ENCODE measurements around the gene ZBTB20.

Gene ZBTB20

DNA sequence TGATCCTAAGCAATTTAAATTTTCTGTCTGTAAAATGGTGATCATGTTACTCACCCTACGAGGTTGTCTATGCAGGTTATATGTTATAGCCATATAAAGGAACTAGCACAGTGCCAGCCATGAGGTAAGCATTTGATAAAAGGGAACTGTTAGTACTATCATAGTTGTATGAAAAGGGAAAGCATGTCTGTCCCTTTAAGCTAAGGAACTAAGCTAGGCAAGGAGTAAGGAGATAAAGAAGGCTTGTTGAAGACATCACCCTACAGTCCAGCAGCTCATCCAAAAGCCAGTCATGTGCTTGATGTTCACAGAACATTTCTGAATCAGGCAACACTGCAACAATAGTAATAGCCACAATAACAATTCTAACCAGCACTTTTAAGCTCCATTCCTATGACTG is 243.9 kb downstream of the ZBTB20 start:
- no peak for DNase-seq

DNA sequence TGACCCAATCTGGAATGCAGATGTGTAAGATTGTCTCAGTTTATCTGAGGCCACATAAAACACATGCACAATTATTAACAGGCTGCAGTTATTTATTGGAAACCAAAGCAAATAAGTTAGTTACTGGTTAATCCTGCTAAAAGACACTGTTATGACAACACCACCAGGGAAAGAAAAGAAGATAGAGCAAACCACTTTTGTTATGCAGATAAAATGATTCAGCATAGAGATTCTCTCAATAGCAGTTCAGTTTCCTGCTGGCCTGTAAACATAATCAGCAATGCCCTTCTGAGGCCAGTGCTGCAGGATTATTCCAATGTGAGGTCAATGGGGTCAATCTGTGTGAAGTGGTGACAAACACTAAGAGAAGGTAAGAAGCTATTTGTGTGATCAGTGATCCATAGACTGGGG is 244.4 kb downstream of the ZBTB20 start:
- DNase-seq = peak; percentile 26

DNA sequence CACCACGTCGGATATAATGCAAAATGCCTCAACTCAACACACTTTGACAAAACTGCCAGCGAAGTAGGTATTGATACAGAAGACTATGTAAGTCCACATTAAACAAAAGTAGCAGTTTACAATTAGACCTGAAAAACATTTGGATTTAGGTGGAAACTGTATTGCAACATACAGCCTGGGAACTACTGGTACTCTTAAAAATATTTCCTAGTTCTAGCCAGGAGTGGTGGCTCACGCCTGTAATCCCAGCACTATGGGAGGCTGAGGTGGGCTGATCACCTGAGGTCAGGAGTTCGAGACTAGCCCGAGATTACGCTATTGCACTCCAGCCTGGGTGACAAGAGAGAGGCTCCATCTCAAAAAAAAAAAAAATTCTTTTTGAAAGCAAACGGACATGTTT is 246.2 kb downstream of the ZBTB20 start:
- DNase-seq = no peak

DNA sequence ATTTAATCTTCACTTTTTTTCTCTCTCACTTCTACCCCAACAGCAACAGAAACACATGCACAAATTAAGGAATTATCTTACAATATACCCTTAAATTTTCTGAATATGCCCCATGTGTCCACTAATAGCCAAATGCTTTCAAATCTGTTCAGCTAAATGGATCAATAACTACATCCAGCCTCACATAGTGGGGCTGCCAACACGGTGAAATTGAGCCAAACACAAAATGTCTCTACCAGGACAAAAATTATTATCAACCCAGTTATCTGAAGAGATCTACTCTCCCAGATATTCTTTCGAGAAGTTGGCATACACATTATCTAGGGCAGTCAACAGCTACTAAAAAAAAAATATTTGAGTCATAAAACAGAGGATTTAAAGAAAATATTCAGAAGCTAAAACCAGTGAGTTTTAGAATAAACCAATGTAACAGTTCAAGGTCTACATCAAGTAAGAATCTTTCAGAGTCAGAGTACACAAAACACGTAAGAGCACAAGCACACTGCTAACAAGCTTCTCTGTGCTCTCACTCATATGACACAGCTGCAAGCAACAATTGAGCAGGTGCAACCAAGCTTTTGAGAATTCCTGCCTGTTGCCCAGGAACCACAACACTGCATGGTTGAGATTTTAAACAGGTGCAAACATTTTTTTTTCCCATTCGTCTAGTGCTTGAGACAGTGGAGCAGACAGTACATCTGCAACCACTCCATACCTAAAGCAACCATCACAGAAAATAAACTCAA is 247.7 kb downstream of the ZBTB20 start:
- peak; percentile 78 for DNase-seq

DNA sequence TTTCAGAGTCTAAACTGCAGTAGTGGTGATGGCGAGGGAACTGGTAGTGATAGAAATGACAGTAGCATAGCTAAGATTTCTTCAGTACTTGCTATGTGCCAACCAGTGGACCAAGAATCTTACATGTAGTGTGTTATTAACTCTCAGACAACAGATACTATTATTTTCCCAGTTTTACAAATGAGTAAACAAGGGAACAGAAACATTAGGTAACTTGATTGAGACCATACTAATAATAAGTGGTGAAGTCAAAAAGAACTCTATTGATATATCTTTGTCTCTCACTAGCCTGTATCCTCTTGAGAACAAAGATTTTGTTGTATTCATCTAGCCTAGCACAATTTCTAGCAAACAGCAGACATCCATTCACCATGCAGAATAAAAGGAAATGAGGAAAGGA is 250.1 kb downstream of the ZBTB20 start:
- DNase-seq = no peak

DNA sequence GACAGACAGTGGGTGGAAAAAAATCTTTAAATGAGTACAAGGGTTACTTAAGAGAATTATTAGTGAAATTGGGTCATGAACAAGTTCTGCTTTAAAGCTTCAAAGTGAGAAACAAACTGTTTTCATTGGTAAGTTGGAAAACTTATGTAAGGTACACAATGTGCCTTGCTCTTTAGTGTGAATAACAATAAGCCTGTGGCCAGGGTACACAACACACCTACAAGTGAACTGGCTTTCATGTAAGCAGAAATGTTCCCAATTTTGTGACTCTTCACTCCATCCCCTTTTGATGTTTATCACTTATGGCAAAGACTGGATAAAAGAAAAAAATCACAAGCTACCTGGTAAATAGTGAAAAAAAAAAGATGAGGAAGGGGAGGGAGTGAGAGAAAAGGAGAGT is 253.7 kb downstream of the ZBTB20 start:
- no peak for DNase-seq

DNA sequence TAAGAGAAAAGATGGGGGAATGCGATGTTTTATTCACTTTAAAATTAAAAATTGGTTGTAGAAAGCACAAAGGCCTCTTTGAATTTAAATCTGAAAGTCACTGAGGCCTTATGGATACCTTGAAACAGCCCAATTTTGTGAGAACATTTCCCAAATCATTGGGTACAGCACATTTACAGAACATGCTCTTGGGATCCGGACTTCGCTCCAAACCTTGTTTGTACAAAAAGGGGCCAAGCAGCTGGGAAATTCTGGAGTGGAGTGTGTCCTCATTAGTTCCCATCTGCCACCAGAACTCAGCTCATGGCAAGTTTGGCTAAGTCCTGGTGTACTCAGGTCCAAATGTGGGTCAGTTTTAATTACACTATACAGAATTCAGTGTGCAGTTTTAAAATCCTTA is 254.2 kb downstream of the ZBTB20 start:
- no peak for DNase-seq

GRCh38 chr3:114892131-114892879 is 254.8 kb downstream of the ZBTB20 start:
- no peak for DNase-seq

DNA sequence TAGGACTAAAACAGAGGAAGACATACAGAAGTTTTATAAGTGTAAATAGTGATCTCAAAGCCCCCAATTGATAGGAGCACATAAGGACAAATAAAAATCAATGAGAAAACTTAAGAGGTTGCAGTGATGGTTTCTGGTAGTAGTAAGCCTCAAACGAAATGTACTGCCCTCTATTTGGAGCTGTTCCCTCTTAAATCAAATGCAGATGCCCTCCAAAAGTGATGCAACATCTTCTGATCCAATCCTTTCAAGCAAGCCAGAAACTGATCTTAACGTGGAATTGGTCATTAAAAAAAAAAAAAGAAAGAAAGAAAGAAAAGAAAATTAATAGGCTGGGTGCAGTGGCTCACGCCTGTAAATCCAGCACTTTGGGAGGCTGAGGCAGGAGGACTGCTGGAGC is 259.3 kb downstream of the ZBTB20 start:
- DNase-seq = no peak

DNA sequence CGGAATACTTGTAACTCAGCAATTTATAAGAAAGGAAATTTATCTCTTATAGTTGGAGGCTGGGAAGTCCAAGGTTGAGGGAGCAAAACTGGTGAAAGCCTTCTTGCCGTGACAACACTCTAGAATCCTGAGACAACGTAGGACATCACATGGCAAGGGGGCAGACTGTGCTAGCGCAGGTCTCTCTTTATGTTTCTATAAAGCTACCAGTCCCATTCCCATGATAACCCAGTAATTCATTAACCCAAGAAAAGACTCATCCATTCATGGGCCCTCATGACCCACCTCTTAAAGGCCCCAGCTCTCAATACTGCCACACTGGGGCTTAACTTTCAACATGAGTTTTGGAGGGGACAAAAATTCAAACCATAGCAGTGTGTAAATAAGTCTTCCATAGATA is 260.2 kb downstream of the ZBTB20 start:
- no peak for DNase-seq

DNA sequence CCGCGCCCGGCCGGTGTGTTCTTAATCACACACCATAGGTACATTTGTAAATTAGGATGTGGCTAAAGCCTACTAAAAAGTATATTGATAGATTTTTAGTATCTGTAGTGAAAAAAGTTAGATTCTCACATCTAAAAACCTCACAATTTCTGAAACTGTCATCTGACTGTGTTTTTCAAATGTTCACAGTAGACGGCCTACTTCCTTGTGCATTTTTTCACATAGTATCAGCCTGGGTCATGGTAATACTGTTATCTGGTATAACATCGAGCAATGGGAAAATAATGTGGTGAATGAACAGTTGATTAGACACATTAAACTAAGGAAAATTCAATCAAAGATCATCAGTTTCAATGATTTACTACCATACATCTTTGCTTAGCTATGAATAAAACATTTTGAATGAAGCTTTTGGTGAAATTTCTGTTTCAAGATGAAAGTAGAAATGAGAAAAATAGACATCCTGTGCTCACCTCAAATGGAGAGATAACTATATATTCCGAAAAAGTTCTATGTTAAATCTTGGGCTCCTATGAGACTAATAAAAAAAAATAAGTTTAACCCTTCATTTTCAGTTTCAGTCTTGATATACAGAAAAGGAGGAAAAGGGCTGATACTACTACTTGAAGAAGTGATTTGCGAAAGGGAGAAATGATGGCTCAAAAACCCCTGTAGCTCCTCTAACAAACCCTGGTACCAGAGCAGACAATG is 262.7 kb downstream of the ZBTB20 start:
- DNase-seq = no peak

DNA sequence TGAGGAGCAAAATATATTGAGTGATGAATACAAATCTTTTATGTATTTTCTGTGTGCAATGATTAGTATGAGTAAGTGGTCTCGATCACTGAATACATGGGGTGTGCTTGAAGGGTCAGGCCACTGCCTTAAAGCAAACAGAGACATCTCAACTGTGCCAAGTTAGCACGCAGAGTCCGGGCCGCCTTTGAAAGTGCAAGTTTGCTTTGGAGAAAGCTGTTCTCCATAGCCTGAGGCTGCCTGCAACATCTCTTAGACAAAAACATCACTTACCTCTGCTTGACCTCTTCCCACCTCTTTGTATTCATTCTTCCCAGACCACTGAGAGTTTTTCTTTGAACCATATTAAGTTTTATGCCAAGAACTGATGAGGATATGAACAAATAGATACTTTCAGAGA is 267.0 kb downstream of the ZBTB20 start:
- DNase-seq = peak; percentile 86

DNA sequence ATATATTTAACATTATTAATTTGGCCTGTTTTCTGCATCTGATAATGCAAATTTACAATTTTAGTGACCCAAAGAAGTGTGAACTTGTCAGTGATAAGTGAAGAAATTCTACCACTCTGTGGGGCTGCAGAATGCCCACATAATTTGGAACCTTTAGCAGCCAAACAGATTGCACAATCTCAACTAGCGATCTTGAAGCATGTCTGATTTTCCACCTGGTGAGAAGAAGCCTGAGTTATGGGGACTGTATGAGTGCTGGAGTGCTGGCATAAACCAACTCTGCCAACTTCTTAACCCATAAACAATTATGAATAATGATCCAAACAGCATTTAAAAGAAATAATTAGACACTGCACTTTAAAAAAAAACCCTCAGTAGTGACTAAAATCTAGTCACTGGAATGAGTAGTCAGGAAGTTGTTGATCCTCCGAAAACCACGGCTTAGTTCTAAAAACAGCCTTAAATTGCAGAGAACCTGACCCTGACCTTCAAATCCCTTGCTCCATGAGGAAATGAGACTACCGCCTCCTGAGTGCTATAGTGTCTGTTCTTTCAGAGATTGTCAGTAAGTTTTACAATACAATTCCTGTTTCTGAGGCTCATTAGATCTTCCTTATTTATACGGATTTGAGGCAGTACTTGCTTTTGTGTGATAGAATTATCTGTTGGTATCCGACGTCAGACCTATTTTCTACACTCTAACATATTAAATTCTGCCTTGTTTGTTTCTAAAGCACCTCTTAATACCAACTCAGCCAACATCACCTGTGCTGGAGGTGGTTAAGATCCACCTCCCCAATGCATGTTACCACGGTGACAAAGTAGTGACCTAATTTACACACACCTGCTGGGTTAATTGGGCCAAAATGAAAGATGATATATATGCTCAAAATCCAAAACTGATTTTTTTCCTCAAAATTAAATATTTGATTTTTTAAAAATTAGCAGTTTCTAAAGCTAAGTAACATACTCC is 267.7 kb downstream of the ZBTB20 start:
- peak; percentile 86 for DNase-seq

DNA sequence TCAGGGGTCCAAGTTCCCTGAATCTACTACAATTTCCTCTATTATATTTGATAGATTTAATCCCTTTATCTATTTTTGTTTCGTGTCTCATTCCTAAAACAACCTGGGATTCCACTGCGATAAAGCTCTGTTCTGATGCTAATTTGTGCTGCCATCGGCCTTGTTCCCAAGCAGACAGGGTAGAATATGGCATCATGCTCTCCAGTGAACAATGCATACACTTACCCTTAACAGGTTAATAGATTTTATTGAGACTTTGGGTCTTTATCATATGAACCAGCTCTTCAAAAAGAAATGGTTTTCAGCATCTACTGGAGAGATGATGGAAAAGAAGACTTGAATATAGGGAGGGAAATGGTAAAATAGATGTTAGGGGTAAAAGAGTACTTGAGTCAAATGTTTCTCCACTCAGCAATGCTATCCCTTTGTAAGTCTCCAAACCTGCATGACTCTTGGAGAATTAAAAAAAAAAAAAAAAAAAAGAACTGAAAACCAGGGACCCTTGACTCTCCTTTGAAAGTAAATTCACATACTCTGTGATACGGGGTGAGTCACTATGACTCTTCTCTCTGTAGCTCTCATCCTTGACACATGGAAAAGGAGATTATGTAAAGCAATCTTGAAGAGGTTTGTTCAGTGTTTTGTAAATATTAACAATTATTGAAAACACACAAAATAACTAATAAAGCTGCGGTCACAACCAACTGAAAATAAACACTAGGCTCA is 268.8 kb downstream of the ZBTB20 start:
- DNase-seq = no peak

GRCh38 chr3:114877378-114878113 is 269.5 kb downstream of the ZBTB20 start:
- no peak for DNase-seq

GRCh38 chr3:114874522-114874971 is 272.5 kb downstream of the ZBTB20 start:
- DNase-seq = no peak

GRCh38 chr3:114873591-114873990 is 273.5 kb downstream of the ZBTB20 start:
- DNase-seq = no peak

DNA sequence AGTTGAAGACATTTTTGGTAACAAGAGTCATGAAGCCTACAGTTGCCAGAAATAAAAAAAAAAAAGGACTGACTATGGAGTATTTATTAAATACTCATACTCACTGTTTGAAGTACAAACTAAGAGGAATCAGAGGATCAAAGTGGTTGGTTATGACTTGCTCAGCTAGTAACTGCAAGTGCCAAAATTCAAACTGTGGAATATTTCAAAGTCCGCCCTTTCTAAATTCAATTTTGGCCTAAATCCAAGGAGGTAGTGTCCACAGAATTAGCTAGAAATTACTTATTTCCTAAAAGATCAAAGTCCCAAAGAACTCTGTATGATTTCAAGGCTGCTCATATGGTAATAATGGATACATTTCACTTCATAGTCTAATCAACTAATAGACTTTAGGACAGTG is 274.5 kb downstream of the ZBTB20 start:
- no peak for DNase-seq

DNA sequence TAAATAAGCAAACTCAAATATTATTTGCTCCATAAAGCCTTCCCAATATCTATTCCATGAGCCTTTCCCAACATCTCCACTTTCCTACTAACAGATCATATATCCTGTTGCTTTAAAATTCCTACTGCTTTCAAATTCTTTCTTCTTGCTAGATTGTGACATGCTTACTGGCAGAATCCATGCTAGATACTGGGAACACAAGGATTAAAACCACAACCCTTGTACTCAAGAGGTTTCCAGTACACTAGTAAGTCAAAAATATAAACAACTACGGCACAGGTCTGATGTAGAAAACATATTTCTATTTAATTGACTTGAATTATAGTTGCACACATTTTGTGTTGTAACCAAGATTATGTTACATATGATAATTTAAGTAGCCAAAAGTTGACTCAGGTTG is 275.0 kb downstream of the ZBTB20 start:
- no peak for DNase-seq

- no peak for DNase-seq
Measured at GRCh38 chr3:114867835-114868503, 279.1 kb downstream of the ZBTB20 start.

GRCh38 chr3:114867359-114867758 is 279.7 kb downstream of the ZBTB20 start:
- DNase-seq = no peak

Measured in NCI-H748 treated with DMSO at 0.1 percent for 48 hours (cell line).